MM.1S (cell line): ENCODE measurements around the gene NAALADL1.

Experiments used
- CTCF ChIP-seq: fragments of 300-600 bp; sonication (generic); IDR thresholded peaks from 2 replicates; pipeline ENCODE4 v1.5.1; 2016; ENCODE audit warnings: antibody characterized with exemption, low read length, mixed read lengths
- EZH2 ChIP-seq: fragments of 300-600 bp; sonication (generic); optimal IDR thresholded peaks from 2 replicates; pipeline ENCODE3; 2017; ENCODE audit warnings: low read depth, mild to moderate bottlenecking, antibody characterized with exemption, low read length, mixed read lengths

- TF ChIP-seq CTCF = no peak
- no peak for TF ChIP-seq EZH2
Observed at GRCh38 chr11:65040847-65041622, 17.3 kb downstream of the NAALADL1 start, which contains the start of gene SAC3D1.
